GM19240 (cell line): Measurements from ENCODE around the gene GRP.

Source experiments
- DNase-seq: peaks from one replicate; pipeline ENCODE4 v3.0.0; 2011; ENCODE audit warnings: low spot score; ENCODE audit not compliant: insufficient read length

GRP gene

GRCh38 chr18:59219672-59220163 lies at the start of gene GRP:
TSS of gene GRP (plus strand) at chr18:59220158. CDS start at chr18:59220266, 108 bp downstream.
- no peak for DNase-seq

- DNase-seq: no peak
These were observed 47.2 kb upstream of the GRP start for GRCh38 chr18:59172664-59173249.

GRCh38 chr18:59177485-59177884 lies 42.5 kb upstream of the GRP start:
- no peak for DNase-seq

- no peak for DNase-seq
These were observed 39.7 kb upstream of the GRP start for GRCh38 chr18:59180150-59180845.

GRCh38 chr18:59182673-59183072 lies 37.3 kb upstream of the GRP start:
- no peak for DNase-seq

GRCh38 chr18:59189008-59189407 lies 30.9 kb upstream of the GRP start:
- DNase-seq: no peak

- no peak for DNase-seq
These were observed 30.2 kb upstream of the GRP start for GRCh38 chr18:59189746-59190145.

- DNase-seq: no peak
These were observed 23.7 kb upstream of the GRP start for GRCh38 chr18:59196161-59196725.

GRCh38 chr18:59197636-59198035 lies 22.3 kb upstream of the GRP start:
- no peak for DNase-seq

GRCh38 chr18:59198215-59198614 lies 21.7 kb upstream of the GRP start:
- DNase-seq: no peak

GRCh38 chr18:59200787-59201186 lies 19.2 kb upstream of the GRP start:
- DNase-seq: no peak

GRCh38 chr18:59202258-59202820 lies 17.6 kb upstream of the GRP start:
- no peak for DNase-seq

- no peak for DNase-seq
These were observed 12.5 kb upstream of the GRP start for GRCh38 chr18:59207506-59207905.

GRCh38 chr18:59208602-59209125 lies 11.3 kb upstream of the GRP start:
- DNase-seq: no peak

- DNase-seq: no peak
These were observed 9.7 kb upstream of the GRP start for GRCh38 chr18:59210299-59210698.

GRCh38 chr18:59211629-59212028 lies 8.3 kb upstream of the GRP start:
- DNase-seq: no peak

GRCh38 chr18:59218018-59218417 lies 1.9 kb upstream of the GRP start:
- DNase-seq: no peak

GRCh38 chr18:59220164-59220783 lies 316 bp downstream of the GRP start:
- no peak for DNase-seq

- DNase-seq: no peak
These were observed 1.1 kb downstream of the GRP start for GRCh38 chr18:59220784-59221765.

- DNase-seq: no peak
These were observed 2.4 kb downstream of the GRP start for GRCh38 chr18:59222341-59222740.

- DNase-seq: no peak
These were observed 8.4 kb downstream of the GRP start for GRCh38 chr18:59228351-59228750.
